ENCODE data around the gene USP50.
"Not testable (repeated sequence)": the region's sequence is repeated elsewhere in the genome, so short reads cannot be mapped to it uniquely, and the experiment has no call there.

The USP50 gene

DNA sequence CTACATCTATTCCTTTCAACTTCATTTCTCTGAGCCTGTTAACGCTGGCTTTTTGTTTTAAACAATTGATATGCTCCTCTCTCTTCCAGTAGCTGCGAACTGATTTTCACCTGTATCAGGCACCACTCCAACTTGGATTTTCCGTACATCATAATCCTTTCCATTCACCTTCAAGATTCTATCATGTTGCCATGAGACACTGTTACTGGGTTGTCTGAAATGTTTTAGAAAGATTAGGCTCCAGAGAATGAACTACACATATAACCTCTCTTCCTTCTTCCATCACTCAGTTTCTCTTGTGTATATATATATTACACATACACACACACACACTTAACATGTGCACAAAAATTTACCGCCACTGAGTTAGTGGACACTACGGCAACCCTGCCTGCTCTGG, at the start of gene USP50:
TSS of gene USP50 (minus strand) at position 101 of the 400 bp plus-strand sequence. CDS start 141 bp downstream, outside the sequence.
- DNase-seq, result no peak

- no peak for DNase-seq
These were observed 47.8 kb upstream of the USP50 start for GRCh38 chr15:50594311-50594710.

DNA sequence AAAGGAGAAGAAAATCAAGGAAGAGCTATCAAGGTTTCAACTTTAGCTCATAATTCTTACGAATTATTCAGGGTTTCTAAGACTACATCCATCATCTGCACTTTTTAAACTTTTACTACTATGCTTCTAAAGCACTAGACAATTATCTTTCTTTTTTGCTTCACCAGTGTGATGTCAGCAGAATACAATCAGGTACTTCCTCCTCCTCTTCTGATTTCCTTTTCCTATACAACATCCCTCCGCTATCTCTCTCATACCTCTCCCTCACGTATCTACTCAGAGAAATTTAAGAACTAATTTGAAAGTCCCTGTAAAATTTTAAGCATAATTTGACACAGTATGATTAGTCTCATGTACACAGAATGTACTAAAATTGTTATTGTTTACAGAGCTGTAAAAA, 47.3 kb upstream of the USP50 start:
- no peak for DNase-seq

- DNase-seq, result no peak
These were observed 43.8 kb upstream of the USP50 start for GRCh38 chr15:50590288-50590687.

- no peak for DNase-seq
These were observed 31.0 kb upstream of the USP50 start for GRCh38 chr15:50577492-50577891.

- DNase-seq, result no peak
These were observed 29.7 kb upstream of the USP50 start for GRCh38 chr15:50576166-50576565.

GRCh38 chr15:50573842-50574241, 27.4 kb upstream of the USP50 start:
- DNase-seq, result not testable (repeated sequence)

DNA sequence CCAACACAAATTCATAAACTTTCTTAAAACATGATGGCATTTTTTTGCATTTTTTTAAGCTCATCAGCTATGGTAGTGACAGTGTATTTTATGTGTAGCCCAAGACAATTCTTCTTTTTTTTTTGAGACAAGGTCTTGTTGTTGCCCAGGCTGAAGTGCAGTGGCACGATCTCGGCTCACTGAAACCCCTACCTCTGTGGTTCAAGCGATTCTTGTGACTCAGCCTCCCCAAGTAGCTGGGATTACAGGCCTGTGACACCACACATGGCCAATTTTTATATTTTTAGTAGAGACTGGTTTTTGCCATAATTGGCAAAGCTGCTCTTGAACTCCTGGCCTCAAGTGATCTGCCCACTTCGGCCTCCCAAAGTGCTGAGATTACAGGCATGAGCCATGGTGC, 17.3 kb upstream of the USP50 start:
- peak; percentile 17 for DNase-seq

- DNase-seq, result peak; percentile 23
These were observed 16.5 kb upstream of the USP50 start for GRCh38 chr15:50562735-50563640.

DNA sequence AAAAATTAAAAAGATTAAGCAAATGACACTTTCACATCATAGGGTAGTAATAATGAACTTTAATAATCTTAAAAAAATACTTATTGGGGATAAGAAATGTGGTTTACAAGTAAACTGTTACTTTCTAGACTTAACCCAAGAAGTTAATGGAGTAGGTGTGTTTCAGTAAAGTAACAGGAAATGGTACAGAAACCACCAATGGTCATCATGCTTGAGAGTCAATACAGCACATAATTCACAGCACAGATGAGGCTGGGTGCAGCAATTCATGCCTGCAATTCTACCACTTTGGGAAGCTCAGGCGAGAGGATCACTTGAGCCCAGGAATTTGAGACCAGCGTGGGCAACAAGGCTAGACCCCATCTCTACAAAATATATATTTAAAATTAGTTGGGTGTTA, 11.5 kb upstream of the USP50 start:
- no peak for DNase-seq

- no peak for DNase-seq
These were observed 10.3 kb upstream of the USP50 start for GRCh38 chr15:50556642-50557371.

DNA sequence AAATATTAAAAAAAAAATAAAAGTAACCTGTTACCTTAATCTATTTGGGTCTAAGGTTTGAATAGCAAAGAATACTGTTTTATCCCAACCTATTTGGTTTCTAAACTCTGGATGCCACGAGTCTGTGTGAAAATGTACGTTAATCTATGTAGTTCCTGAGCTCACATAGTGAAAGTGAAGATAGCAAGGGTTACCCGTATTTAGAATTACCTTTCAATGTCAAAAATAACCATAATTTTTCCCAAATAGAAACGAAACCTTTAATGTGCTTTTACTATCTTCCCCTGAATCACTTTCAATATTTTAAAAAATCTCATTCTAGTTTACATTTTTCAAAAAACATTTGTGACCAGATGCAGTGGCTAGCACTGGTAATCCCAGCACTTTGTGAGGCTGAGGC, 5.8 kb upstream of the USP50 start:
- no peak for DNase-seq

- no peak for DNase-seq
These were observed 2.9 kb upstream of the USP50 start for GRCh38 chr15:50549326-50549725.

DNA sequence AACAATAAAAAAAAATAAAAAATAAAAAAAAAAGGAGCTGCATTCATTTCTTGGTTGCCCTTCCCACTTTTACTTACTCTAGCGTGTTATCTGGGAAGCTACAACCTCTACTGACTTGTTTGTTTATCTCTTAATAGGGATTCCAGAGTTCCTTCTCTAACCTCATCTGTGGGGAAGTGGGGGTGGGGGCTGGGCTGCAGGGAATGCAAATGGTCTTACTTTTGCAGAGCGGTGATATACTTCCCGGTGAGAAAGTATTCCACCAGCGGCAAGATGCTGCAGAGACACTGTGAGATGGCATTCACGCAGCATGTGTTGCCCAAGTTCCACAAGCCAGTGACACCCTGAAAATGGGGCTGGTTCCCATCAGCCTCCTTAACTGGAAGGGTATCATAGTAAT, 2.1 kb downstream of the USP50 start:
- no peak for DNase-seq

GRCh38 chr15:50543556-50543955, 2.9 kb downstream of the USP50 start:
- DNase-seq, result no peak

DNA sequence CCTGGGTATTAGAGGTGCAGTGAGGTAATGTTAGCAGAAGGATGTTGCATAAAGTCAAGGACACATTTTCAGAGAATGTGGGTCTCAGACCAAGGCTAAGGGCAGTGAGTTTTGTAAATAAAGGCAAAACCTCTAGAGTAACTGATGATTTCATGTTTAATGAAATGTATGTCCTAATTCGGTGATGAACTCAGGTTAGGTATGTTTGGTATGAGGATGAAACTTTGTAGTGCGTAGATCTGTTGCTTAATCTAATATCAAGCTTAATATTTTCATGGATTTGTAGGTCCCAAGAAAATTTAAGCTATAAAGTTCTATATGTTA, 3.6 kb downstream of the USP50 start:
- DNase-seq, result no peak

GRCh38 chr15:50531766-50532165, 14.7 kb downstream of the USP50 start:
- no peak for DNase-seq

DNA sequence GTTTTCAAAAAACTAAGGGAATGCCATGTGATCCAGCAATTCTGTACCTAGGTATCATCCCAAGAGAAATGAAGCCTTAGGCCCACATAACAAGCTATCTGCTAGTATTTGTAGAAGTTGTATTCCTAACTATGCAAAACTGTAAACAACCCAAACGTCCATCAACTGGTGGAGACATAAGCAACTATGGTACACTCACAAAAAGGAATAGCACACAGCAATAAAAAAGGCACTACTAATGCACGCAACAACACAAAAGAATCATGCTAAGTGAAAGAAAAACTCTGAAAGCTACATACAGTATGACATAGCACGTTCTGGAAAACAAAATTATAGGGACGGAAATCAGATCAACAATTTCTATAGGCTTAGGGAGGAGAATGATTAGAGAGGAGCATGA, 15.3 kb downstream of the USP50 start:
- no peak for DNase-seq

DNA sequence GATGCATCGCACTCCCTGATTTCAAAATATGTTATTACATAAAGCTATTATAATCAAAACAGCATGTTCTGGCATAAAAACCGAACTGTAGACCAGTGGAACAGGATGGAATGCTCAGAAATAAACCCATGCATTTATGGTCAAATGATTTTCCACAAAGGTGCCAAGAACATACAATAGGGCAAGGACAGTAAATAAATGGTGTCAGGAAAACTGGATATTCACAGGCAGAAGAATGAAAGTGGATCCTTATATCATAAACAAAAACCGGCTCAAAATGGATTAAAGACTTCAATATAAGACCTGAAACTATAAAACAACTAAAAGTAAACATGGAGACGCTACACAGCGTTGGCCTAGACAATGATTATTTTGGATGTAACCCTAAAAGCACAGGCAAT, 22.6 kb downstream of the USP50 start:
- no peak for DNase-seq

DNA sequence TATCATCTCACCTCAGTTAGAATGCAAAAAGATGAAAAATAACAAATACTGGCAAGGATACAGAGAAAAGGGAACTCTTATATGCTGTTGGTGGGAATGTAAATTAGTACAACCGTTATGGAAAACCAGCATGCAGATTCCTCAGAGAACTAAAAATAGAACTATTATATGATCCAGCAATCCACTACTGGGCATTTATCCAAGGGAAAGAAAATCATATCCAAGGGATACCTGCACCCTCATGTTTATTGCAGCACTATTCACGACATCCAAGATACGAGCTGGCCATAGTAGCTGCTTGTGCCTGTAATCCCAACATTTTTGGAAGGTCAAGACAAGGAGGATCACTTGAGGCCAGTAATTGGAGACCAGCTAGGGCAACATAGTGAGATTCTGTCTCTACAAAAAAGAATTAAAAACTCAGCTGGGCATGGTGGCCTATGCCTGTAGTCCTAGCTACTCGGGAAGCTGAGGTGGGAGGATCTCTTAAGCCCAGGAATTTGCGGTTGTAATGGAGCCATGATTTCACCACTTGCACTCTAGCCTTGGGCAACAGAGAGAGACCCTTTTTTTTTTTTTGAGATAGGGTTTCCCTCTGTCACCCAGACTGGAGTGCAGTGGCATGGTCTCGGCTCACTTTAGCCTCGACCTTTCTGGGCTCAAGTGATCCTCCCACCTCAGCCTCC, 26.6 kb downstream of the USP50 start:
- DNase-seq, result no peak

DNA sequence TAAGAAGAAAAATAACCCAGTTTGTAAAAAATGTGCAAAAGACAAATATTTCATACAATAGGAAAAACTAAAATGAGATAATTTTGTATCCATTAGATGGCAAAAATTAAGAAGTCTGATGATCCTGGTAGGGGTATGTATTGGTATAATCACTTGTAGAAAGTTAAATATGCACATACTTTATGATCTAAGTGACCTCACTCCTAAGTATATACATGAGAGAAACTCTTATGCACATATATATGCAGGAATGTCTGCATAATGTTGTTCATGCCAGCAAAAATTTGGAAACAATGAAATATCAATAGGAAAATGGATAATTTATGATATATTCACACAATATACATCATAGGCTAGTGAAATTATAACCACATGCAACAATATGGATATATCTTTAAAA, 33.5 kb downstream of the USP50 start:
- no peak for DNase-seq

GRCh38 chr15:50506121-50506520, 40.3 kb downstream of the USP50 start:
- no peak for DNase-seq

- DNase-seq, result not testable (repeated sequence)
These were observed 40.8 kb downstream of the USP50 start for GRCh38 chr15:50505656-50506055.

DNA sequence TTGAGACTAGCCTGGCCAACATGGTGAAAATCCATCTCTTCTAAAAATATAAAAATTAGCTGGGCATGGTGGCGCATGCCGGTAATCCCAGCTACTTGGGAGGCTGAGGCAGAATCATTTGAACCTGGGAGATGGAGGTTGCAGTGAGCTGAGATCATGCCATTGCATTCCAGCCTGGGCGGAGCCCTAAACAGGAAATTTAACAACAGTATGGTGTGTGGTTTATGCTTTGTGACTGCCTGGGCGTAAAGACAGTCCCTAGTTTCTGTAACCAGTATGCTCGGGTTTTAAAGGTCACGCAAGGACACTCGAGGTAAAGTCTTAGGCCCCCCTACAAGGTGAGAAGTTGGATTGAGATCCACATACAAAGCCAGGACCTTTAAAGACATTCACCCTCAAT, 43.3 kb downstream of the USP50 start:
- DNase-seq, result no peak
